ENCODE data around the gene STOM.
"Not testable (repeated sequence)": the region's sequence is repeated elsewhere in the genome, so short reads cannot be mapped to it uniquely, and the experiment has no call there.

STOM gene, protein sequence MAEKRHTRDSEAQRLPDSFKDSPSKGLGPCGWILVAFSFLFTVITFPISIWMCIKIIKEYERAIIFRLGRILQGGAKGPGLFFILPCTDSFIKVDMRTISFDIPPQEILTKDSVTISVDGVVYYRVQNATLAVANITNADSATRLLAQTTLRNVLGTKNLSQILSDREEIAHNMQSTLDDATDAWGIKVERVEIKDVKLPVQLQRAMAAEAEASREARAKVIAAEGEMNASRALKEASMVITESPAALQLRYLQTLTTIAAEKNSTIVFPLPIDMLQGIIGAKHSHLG

DNA sequence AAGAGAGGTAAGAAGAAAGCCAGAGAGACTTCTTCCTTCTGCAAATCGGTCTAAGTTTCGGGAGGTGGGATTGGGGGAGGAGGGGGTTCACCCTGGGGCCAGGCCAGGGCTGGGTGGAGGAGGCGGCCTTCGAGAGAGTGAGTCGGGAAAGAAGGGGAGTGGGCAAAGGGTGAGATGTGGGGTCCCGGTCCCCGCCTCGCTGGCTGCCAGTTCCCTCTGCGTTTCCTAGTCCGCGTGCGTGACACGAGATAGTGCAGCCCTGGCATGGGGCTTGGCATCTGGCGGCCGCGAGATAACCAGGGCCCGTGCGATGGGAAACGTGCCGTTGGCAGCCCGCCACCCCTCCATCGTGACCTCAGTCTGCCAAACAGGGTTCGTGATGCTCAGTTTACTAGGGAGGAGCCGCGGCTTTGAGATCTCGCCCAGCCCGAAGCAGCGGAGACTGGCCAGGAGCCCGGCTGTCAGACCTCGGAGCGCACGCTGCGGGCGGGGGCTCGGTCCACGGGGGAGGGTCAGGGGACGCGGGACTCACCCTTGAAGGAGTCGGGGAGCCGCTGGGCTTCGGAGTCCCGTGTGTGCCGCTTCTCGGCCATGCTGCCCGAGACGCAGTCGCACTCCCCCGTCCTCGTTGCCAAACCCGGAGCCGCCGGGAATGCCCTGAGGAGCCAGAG lies at the start of gene STOM:
Gene STOM, minus strand, starts transcription at position 656 of the 671 bp plus-strand sequence. Its CDS starts 63 bp downstream, at position 593.
- peak; percentile 88 for DNase-seq (ENCODE audit: low read depth)

DNA sequence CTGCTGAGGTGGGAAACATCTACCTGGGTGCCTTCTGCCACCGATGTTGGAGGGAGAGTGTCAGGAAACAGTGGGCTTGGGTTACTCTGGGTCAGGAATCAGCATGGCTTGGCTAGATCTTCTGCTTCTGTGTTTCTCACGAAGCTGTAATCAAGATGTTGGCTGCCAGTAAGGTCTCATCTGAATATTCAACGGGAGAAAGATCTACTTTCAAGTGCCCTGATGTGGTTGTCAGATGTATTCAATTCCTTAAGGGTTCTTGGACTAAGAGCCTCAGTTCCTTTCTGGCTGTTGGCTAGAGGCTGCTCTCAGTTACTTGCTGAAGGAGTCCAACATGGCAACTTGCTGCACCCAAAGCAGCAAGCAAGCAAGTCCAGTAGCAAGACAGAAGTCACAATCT lies 41.9 kb upstream of the STOM start:
- no peak for DNase-seq (ENCODE audit: low read depth)

DNA sequence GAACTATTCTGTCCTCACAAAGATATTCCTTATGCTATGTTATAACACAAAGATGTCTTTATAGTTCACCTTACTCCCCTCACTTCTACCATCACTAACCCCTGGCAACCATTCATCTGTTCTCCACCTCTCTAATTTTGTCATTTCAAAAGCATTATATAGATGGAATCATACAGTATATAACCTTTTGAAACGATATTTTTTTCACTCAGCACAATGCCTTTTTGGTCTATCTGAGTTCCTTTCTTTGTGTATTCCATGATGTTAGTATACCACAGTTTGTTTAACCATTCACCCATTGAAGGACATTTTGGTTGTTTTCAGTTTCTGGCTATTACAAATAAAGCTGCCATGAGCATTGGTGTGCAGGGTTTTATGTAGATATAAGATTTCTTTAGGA lies 35.8 kb upstream of the STOM start:
- DNase-seq (ENCODE audit: low read depth) = no peak

DNA sequence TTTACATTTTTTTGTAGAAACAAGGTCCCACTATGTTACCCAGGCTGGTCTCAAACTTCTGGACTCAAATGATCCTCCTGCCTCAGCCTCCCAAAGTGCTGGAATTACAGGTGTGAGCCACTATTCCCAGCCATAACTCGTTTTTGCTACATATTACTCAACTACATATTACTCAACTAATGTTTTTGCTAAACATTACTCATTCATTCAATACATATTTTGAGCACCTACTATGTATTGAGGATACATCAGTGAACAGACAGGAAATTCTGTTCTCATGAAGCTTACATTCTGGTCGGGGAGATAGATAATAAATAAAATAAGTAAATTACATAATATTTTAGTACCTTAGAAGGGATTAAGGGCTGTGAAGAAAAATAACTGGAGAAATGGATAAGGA lies 34.9 kb upstream of the STOM start:
- peak; percentile 25 for DNase-seq (ENCODE audit: low read depth)

DNA sequence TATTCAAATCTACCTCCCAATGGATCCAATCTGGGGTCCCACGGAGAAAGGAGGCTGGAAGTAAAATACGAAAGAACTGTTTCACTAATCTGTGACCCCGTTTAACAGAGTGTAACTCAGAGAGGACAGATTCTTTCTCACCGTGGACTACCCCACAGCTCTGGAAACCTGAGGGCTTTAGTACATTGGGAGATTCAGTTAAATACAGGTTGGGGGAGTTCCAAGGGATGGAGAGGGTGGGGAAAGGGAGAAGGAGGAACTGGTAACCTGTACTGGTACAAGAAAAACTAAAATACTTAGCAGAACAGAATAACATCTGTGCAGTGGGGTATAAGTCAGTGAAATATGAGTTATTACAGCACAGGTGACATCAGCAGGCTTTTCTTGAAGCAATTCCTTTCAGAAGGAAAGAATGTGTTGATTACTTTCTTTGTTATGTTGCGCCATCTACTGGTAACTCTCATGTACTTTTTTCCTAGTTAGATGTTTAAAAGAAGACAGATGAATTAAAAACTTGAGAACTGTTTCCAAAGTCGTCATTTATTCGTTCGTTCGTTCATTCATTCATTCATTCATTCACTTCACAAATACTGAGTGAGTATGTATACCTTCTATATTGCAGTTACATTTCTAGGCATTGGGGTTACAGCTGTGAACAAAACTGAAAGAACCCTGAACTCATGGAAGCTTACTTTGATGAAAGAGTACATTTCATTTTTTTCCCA lies 30.0 kb upstream of the STOM start:
- DNase-seq (ENCODE audit: low read depth) = peak; percentile 87

DNA sequence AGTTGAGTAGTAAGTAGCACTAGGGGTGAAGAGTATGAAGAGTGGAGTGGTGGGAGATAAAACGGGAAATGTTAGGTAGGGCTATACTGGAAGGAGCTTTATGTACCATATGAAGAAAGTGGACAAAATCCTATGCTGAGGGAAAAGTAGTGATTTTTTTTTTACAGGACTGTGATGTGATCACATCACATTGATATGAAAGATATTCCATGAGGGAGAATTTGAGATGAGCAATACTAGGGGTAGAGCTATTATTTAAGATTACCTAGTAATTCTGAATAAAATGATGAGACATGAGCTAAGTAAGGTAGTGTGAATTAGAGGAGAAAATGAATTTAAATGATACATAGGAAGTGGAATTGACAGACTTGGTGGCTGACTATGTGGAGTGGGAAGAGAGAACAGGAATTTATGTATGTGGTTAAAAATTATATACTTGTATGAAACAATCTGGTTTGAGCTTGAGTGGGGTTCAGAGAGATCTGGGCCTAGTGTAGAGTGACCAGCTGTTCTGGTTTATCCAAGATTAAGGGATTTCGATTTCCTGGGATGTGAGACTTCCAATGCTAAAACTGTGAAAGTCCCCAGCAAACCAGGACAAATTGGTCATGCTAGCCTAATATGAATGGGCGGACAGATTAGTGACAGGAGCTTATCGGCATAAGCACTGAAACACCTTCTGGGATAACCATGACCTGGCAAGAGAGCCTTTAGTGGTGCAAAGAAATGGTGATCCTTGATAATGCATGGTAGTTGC lies 29.3 kb upstream of the STOM start:
- DNase-seq (ENCODE audit: low read depth) = peak; percentile 63

DNA sequence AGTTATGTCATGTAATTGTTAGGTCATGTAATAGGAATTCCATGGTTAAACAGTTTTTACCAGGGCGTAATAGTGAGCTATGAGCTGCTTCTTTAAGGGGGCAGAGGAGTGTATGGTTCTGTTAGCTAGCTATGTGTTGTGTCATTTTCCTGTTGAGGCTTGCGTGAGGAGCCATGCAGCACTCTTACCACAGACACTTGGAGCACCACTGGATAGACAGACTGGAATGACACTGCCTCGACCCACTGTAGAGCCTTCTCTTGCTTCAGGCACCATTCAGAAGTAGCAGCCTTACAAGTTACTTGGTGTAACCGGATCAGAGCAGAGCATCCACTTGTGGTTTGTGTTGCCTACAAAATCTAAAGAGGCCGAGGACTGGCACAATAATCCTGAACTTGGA lies 28.3 kb upstream of the STOM start:
- DNase-seq (ENCODE audit: low read depth) = peak; percentile 99

DNA sequence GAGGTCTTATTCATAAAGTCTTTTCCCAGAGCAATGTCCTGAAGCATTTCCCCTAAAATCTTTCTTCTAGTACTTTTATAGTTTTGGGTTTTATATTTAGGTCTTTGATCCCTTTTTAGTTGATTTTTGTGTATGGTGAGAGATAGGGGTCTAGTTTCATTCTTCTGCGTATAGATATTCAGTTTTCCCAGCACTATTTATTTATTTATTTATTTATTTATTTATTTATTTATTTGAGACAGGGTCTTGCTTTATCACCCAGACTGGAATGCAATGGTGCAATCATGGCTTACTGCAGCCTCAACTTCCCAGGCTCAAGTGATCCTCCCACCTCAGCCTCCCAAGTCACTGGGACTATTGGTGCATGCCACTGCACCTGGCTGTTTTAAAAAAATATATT lies 27.2 kb upstream of the STOM start:
- not testable (repeated sequence) for DNase-seq (ENCODE audit: low read depth)

DNA sequence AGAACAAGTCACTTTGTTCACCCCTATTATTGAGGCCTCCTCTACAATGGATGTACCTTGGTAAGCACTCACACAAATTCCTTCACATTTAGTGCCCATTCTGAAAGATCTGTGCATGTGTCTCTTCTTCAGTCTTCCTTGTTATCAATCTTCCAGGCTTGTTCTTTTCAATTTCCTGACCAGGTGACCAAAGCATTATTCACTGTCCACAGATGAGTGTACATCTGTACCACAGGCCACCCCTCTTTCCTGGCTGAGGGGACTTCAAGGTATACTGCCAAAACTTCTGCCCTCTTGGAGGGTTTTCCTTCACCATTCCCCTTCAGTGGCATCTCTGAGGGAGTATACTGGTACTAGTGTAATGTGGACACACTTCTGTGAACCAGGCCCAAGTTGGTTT lies 25.5 kb upstream of the STOM start:
- peak; percentile 52 for DNase-seq (ENCODE audit: low read depth)

DNA sequence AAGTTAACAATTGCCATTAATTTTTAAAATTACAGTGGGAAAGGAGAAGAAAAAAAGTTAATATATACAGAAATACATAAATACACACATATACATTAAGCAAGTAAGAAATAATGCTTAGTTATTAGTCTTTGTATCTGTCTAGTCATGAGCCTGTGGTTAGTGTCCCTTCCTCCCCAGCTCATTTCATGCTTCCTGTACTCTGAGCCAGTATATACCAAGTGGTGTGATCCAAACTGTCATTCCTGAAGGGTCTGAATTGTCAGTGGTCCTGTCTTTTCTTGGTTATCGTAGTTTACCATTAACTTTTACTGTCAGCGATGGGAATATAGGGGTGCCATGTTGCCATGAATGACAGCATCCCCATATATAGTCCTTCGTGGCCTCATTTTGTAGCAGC lies 24.2 kb upstream of the STOM start:
- peak; percentile 53 for DNase-seq (ENCODE audit: low read depth)

DNA sequence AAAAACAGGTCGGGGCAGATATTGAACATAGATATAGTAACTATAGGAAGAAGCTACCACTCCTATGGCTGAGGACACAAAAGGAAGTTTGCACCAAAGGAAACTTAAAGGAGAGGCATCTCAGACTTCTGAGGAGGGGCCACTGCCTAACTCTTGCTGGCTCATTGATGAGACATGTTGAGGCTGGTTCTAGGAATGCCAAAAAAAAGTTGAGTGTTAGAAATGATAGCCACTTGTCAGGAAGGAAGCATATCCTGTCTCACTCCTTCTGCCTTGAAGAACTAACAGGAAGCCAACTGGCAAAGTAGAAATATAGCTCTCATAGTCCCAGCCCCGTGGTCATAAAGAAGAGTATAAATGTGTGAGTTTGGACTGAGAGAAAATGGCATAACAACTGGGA lies 23.3 kb upstream of the STOM start:
- DNase-seq (ENCODE audit: low read depth) = peak; percentile 68

DNA sequence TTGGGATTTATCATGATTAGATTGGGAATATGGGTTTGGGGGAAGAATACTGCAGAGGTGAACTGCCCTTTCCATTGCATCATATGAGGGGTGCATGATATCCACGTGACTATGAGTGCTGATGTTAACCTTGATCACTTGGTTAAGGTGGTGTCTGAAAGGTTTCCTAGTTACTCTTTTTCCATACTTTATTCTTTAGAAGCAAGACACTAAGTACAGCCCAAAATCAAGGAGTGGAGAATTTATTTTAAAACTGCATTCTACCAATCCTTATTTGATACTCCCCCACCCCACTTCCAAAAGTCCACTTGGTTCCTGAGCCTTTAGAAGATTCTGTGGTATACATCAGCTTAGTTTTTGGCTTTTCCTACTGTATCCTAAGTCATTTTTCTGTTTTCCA lies 20.3 kb upstream of the STOM start:
- no peak for DNase-seq (ENCODE audit: low read depth)

DNA sequence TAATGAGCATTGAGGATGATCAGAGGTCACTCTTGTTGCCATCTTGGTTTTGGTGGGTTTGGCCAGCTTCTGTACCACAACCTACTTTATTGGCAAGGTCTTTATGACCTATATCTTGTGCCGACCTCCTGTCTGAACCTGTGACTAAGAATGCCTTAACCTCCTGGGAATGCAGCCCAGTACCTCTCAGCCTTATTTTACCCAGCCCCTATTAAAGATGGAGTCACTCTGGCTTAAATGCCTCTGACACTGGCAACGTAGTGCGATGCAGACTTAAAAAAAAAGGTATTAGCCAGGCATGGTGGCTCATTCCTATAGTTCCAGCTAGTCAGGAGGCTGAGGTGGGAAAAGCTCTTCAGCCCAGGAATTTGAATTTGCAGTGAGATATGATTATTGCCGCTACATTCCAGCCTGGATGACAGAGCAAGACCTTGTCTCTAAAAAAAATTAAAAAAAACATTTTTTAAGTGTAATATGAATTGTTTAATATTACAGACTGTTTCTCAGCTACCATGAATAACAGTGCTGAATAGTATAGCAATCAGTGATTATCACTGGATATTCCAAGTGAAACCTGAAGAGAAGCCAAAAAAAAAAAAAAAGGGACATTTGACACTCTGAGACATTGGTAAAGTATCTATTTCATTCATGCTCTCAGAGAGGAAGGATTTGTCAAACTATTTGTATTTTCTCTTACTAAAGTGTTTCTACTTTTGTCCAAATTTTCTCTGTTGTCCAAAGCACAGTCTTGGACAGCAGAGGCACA lies 18.3 kb upstream of the STOM start:
- DNase-seq (ENCODE audit: low read depth) = no peak

DNA sequence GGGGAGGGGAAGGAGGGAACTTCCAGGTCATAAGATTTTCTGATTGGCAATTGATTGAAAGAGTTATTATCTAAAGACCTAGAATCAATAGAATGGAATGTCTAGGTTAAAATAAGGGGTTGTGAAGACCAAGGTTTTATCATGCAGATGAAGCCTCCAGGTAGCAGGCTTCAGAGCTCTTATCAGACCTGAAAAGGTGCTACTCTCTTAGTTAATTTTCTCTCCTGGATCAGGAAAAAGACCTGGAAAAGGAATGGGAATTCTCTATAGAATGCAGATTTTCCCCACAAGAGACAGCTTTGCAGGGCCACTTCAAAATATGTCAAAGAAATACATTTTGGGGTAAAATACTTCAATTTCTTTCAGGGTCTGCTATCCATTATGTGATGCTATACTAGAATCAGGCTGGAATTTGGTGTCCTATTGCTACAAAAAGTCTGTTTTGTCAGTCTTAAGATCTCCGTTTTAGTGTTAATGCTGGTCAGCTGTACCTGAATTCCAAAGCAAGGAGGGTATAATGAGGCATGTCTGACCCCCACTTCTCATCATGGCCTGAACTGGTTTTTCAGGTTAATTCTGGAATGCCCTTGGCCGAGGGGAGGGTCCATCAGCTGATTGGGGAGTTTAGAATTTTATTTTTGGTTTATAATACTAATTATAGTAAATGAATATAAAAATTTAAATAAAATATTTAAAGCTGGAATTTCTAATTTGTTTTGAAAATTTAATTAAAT lies 16.6 kb upstream of the STOM start:
- DNase-seq (ENCODE audit: low read depth) = no peak

DNA sequence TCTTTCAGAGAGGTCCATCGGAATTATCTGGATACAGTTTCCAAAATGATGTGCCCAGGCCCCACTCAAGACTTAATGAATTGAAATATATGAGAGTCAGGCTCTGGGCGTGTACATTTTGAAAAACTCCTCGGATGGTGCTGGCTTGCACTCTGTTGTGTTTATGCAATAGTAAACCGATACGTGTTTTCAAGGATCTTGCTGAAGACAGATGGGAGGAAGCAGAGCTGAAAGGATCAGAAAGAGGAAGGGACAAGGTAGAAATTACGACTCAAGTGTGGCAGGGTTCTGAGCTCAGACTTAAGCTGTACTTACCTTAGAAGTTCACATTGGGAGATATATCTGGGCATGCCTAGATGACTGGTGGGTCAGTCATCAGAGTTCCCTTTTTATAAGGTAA lies 13.7 kb upstream of the STOM start:
- DNase-seq (ENCODE audit: low read depth) = no peak

DNA sequence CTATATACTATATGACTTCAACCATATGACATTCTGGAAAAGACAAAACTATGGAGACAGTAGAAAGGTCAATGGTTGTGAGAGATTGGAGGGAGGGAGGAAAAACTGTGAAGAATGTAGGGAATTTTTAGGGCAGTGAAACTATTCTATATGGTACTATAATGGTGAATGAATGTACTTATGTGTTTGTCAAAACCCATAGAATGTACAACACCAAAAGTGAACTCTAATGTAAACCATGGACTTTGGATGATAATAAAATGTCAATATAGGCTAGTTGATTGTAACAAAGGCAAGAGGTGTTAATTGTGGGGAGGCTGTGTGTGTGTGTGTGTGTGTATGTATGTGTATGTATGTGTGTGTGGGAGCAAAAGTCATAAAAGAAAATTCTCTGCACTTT lies 10.8 kb upstream of the STOM start:
- no peak for DNase-seq (ENCODE audit: low read depth)

DNA sequence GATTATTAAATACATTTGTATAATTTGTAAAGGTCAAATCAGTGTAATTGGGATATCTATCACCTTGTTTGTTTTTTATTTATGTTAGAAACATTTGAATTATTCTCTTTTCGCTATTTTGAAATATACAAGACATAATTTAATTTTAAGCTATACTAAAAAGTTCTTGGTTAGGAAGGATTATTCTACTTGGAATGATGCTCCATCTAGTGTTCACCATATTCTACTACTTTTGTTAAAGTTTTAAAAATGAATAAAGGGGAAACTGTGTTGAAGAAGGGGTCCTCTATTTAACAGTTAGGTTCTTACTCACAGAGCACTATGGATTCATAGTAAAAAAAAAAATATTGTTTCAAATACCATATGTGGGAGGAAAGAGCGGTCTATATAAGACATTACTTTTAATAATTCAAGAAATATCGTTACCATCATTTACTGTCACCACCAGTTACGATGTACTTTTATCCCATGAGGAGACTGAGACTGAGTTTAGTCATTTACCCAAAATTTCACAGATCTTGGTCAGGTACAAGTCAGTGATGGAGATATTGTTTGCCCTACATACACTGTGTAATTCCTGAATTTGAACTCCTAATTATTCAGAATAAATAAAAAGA lies 6.3 kb upstream of the STOM start:
- DNase-seq (ENCODE audit: low read depth) = peak; percentile 58

DNA sequence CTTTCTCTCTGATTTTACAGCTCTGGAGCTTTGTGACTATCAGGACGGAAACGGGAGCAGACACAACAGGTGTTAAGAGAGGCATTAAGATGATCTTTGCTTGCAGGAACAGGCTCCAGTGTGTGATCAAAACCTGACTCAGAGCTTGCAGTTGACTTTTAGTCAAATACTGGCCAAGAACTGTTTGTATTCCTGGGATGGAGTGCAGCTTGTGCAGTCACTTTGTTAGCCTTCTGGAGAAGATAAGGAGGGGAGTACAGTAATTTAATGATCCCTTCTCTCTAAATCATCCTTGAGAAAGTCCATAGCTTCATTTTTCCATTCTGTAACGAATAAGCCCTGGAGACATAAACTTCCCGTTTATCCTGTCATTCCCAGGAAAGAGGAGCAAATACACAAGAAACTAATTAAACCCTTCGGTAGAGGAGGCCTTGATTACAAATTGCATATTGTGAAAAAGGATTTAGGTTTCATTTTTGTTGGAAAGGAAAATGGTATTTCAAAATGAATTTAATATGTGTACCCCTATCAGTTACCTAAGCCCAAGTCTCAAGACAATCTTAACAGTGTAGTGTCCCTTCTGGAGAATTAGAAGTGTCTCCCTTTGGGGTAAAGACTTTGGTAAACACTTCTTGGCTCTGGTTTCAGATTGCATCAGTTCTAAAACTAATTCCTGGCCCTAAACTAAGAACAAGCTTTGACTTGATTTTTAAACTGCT lies 3.1 kb upstream of the STOM start:
- DNase-seq (ENCODE audit: low read depth) = peak; percentile 44

DNA sequence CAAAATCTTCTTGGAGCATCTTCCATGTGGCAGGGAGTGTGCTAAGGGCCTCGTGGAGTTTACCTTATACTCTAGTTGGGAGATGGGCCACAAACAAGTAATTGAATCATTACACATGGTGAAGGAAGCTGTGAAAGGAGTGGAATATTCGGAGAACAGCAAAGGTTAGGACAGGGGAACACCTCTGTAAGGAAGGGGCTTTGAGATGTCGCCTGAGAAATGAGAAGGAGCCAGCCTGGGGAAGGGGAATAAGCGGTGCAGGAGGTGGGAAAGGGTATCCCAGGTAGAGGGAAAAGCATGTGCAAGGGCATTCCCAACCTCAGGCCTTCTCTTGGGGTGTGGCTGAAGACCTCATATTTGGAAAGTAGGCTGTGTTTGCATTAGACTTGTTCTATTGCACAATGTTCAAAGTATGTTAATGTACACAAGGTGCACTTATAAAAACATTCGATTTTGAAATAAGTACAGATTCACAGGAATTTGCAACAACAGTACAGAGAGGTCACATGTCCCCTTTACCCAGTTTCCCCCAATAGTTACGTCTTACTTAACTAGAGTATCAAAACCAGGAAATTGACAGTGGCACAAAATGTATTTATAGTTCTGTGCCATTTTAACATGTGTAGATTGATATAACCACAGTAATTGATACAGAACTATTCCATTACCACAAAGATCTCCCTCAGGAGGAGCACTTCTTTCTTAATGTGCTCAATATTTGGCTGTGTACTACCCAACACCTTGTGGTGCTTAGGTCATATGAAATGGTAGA lies 2.4 kb upstream of the STOM start:
- DNase-seq (ENCODE audit: low read depth) = no peak

All from ELR (cell line).